ENCODE results near the gene CBR1.

The CBR1 gene

GRCh38 chr21:36069713-36070583 is at the start of gene CBR1:
TSS of gene CBR1 (plus strand) at chr21:36070024. CDS start at chr21:36070116, 92 bp downstream.
- DNase-seq (ENCODE audit: low read depth), result peak; percentile 84

- no peak for DNase-seq (ENCODE audit: low read depth)
These were observed 48.5 kb upstream of the CBR1 start for GRCh38 chr21:36021251-36021837.

- DNase-seq (ENCODE audit: low read depth), result no peak
These were observed 47.3 kb upstream of the CBR1 start for GRCh38 chr21:36022427-36023091.

- DNase-seq (ENCODE audit: low read depth), result no peak
These were observed 46.7 kb upstream of the CBR1 start for GRCh38 chr21:36023092-36023480.

- no peak for DNase-seq (ENCODE audit: low read depth)
These were observed 45.0 kb upstream of the CBR1 start for GRCh38 chr21:36024782-36025181.

- no peak for DNase-seq (ENCODE audit: low read depth)
These were observed 42.5 kb upstream of the CBR1 start for GRCh38 chr21:36027347-36027746.

GRCh38 chr21:36028127-36029069 is 41.4 kb upstream of the CBR1 start:
- DNase-seq (ENCODE audit: low read depth), result peak; percentile 45

GRCh38 chr21:36029309-36029708 is 40.5 kb upstream of the CBR1 start:
- no peak for DNase-seq (ENCODE audit: low read depth)

- DNase-seq (ENCODE audit: low read depth), result no peak
These were observed 39.1 kb upstream of the CBR1 start for GRCh38 chr21:36030581-36031189.

GRCh38 chr21:36032647-36033406 is 37.0 kb upstream of the CBR1 start:
- DNase-seq (ENCODE audit: low read depth), result no peak

- DNase-seq (ENCODE audit: low read depth), result no peak
These were observed 35.5 kb upstream of the CBR1 start for GRCh38 chr21:36034211-36034913.

- no peak for DNase-seq (ENCODE audit: low read depth)
These were observed 34.4 kb upstream of the CBR1 start for GRCh38 chr21:36035381-36035791.

- DNase-seq (ENCODE audit: low read depth), result no peak
These were observed 30.9 kb upstream of the CBR1 start for GRCh38 chr21:36038701-36039497.

- no peak for DNase-seq (ENCODE audit: low read depth)
These were observed 30.0 kb upstream of the CBR1 start for GRCh38 chr21:36039861-36040260.

GRCh38 chr21:36040389-36040788 is 29.4 kb upstream of the CBR1 start:
- no peak for DNase-seq (ENCODE audit: low read depth)

GRCh38 chr21:36041910-36042309 is 27.9 kb upstream of the CBR1 start:
- DNase-seq (ENCODE audit: low read depth), result no peak

GRCh38 chr21:36044056-36044455 is 25.8 kb upstream of the CBR1 start:
- DNase-seq (ENCODE audit: low read depth), result no peak

- DNase-seq (ENCODE audit: low read depth), result no peak
These were observed 23.8 kb upstream of the CBR1 start for GRCh38 chr21:36045993-36046392.

- no peak for DNase-seq (ENCODE audit: low read depth)
These were observed 22.7 kb upstream of the CBR1 start for GRCh38 chr21:36047139-36047538.
